DOHH2 (cell line): ENCODE data around the gene MATN3.

ENCODE experiments used
- H3F3A ChIP-seq: fragments of 200-600 bp; sonication (generic), shearing (Covaris generic); 2 replicates; pipeline ENCODE4 v1.6.0; 2016; ENCODE audit warnings: antibody characterized with exemption, mild to moderate bottlenecking; ENCODE audit not compliant: control insufficient read depth, insufficient read depth
- H3K27ac ChIP-seq: fragments of 200-600 bp; sonication (generic); 2 replicates; pipeline ENCODE4 v1.5.1; 2014; ENCODE audit warnings: low read depth, mild to moderate bottlenecking, low read length, moderate library complexity
- H3K27me3 ChIP-seq: fragments of 200-600 bp; sonication (generic); 2 replicates; pipeline ENCODE4 v1.6.1; 2014; ENCODE audit warnings: mild to moderate bottlenecking, low read length, mixed read lengths; ENCODE audit not compliant: control insufficient read depth
- H3K36me3 ChIP-seq: fragments of 200-600 bp; sonication (generic); 2 replicates; pipeline ENCODE4 v1.6.1; 2014; ENCODE audit warnings: mild to moderate bottlenecking, low read length, moderate library complexity, mixed read lengths; ENCODE audit not compliant: control insufficient read depth
- H3K4me1 ChIP-seq: fragments of 200-600 bp; sonication (generic); 2 replicates; pipeline ENCODE4 v1.6.1; 2014; ENCODE audit warnings: mild to moderate bottlenecking, low read length, mixed read lengths; ENCODE audit not compliant: control insufficient read depth
- H3K4me2 ChIP-seq: fragments of 200-600 bp; sonication (generic); 2 replicates; pipeline ENCODE4 v1.6.0; 2014; ENCODE audit warnings: mild to moderate bottlenecking, low read length, moderate library complexity
- H3K4me3 ChIP-seq: fragments of 200-600 bp; sonication (generic); 2 replicates; pipeline ENCODE4 v1.5.1; 2014; ENCODE audit warnings: mild to moderate bottlenecking, low read length, mixed read lengths
- H3K79me2 ChIP-seq: fragments of 200-600 bp; sonication (generic); 2 replicates; pipeline ENCODE4 v1.6.1; 2014; ENCODE audit warnings: mild to moderate bottlenecking, low read length, mixed read lengths; ENCODE audit not compliant: control insufficient read depth
- H3K9me2 ChIP-seq: fragments of 200-600 bp; sonication (generic); replicated peaks from 2 replicates; pipeline ENCODE4 v1.6.1; 2014; ENCODE audit warnings: mild to moderate bottlenecking, low read length, mixed read lengths; ENCODE audit not compliant: control insufficient read depth
- H3K9me3 ChIP-seq: fragments of 200-600 bp; sonication (generic); 2 replicates; pipeline ENCODE4 v1.6.1; 2014; ENCODE audit warnings: antibody characterized with exemption, low read length, mixed read lengths; ENCODE audit not compliant: control insufficient read depth, insufficient read depth
- H4K20me1 ChIP-seq: fragments of 200-600 bp; sonication (generic); 2 replicates; pipeline ENCODE4 v1.6.0; 2014; ENCODE audit warnings: low read depth, mild to moderate bottlenecking, antibody characterized with exemption, low read length, moderate library complexity; ENCODE audit not compliant: control insufficient read depth, insufficient read depth
- CTCF ChIP-seq: fragments of 200-600 bp; sonication (generic); IDR thresholded peaks from one replicate; pipeline ENCODE4 v1.5.1; 2014; ENCODE audit warnings: antibody characterized with exemption, mild to moderate bottlenecking, low read depth, low read length; ENCODE audit not compliant: poor library complexity, severe bottlenecking
- EZH2phosphoT487 ChIP-seq: fragments of 200-600 bp; sonication (generic); IDR thresholded peaks from 2 replicates; pipeline ENCODE4 v1.6.1; 2017; ENCODE audit warnings: borderline replicate concordance, mild to moderate bottlenecking, antibody characterized with exemption, low read length, moderate library complexity, mixed read lengths

The MATN3 gene

GRCh38 chr2:19989342-19989666 lies 23.2 kb downstream of the MATN3 start:
- peaks cover 20% of the 10 kb centered on the region for H3K4me1 ChIP-seq
- no peaks in the 10 kb centered on the region for H3K9me2 ChIP-seq
- H3K9me3 ChIP-seq: no peaks in the 10 kb centered on the region
- H3K36me3 ChIP-seq: no peaks in the 10 kb centered on the region
- H3K27me3 ChIP-seq: peaks cover 36% of the 10 kb centered on the region
- H3K79me2 ChIP-seq: no peaks in the 10 kb centered on the region
- H3F3A ChIP-seq: no peaks in the 10 kb centered on the region
- H3K4me2 ChIP-seq: peak overlapping the region; percentile 73
- no peak overlapping the region for H3K27ac ChIP-seq
- TF ChIP-seq CTCF: no peak
- no peaks in the 10 kb centered on the region for H4K20me1 ChIP-seq
- H3K4me3 ChIP-seq: peak overlapping the region; percentile 74

- Histone ChIP-seq H3K27me3 (peaks cover 29% of the 10 kb centered on the region), H3K79me2 (no peaks in the 10 kb centered on the region), H3K9me2 (no peaks in the 10 kb centered on the region), H3K9me3 (no peaks in the 10 kb centered on the region), H3K36me3 (no peaks in the 10 kb centered on the region), H3K27ac (no peak overlapping the region), H3K4me1 (peaks cover 20% of the 10 kb centered on the region), H4K20me1 (no peaks in the 10 kb centered on the region), H3K4me3 (no peak overlapping the region), H3F3A (no peaks in the 10 kb centered on the region), H3K4me2 (no peak overlapping the region)
- TF ChIP-seq CTCF (no peak), EZH2phosphoT487 (no peak)
These were observed 23.9 kb downstream of the MATN3 start for GRCh38 chr2:19988600-19988999.

GRCh38 chr2:19987936-19988335 lies 24.5 kb downstream of the MATN3 start:
- H3K27me3 ChIP-seq: peaks cover 22% of the 10 kb centered on the region
- no peak overlapping the region for H3K27ac ChIP-seq
- H3K79me2 ChIP-seq: no peaks in the 10 kb centered on the region
- no peak overlapping the region for H3K4me3 ChIP-seq
- H3K9me3 ChIP-seq: no peaks in the 10 kb centered on the region
- no peaks in the 10 kb centered on the region for H3K36me3 ChIP-seq
- H4K20me1 ChIP-seq: no peaks in the 10 kb centered on the region
- peaks cover 20% of the 10 kb centered on the region for H3K4me1 ChIP-seq
- no peaks in the 10 kb centered on the region for H3K9me2 ChIP-seq
- H3K4me2 ChIP-seq: no peak overlapping the region
- H3F3A ChIP-seq: no peaks in the 10 kb centered on the region
- TF ChIP-seq CTCF (no peak), EZH2phosphoT487 (no peak)

GRCh38 chr2:19982268-19982667 lies 30.2 kb downstream of the MATN3 start:
- no peaks in the 10 kb centered on the region for H3K36me3 ChIP-seq
- H3F3A ChIP-seq: no peaks in the 10 kb centered on the region
- H3K27me3 ChIP-seq: no peaks in the 10 kb centered on the region
- H3K4me1 ChIP-seq: no peaks in the 10 kb centered on the region
- H3K27ac ChIP-seq: no peak overlapping the region
- no peaks in the 10 kb centered on the region for H3K79me2 ChIP-seq
- no peak overlapping the region for H3K4me2 ChIP-seq
- no peak overlapping the region for H3K4me3 ChIP-seq
- H3K9me3 ChIP-seq: no peaks in the 10 kb centered on the region
- H3K9me2 ChIP-seq: no peaks in the 10 kb centered on the region
- TF ChIP-seq CTCF (no peak), EZH2phosphoT487 (no peak)
- H4K20me1 ChIP-seq: no peaks in the 10 kb centered on the region
